Measurements from ENCODE around the gene PP2D1.

Gene PP2D1

GRCh38 chr3:20055020-20055775, 43.1 kb upstream of the PP2D1 start:
- no peak overlapping the region for H3K4me3 ChIP-seq (ENCODE audit: low read length)
- no peak for DNase-seq (ENCODE audit: low read depth)
- TF ChIP-seq CTCF (conservative IDR thresholded peaks at IDR 0.05; ENCODE audit: low read depth, low read length) = no peak

GRCh38 chr3:20054549-20054987, 42.5 kb upstream of the PP2D1 start:
- TF ChIP-seq CTCF (conservative IDR thresholded peaks at IDR 0.05; ENCODE audit: low read depth, low read length) = no peak
- DNase-seq (ENCODE audit: low read depth) = peak; percentile 82
- no peak overlapping the region for H3K4me3 ChIP-seq (ENCODE audit: low read length)

GRCh38 chr3:20052851-20053250, 40.8 kb upstream of the PP2D1 start:
- DNase-seq (ENCODE audit: low read depth) = no peak
- TF ChIP-seq CTCF (conservative IDR thresholded peaks at IDR 0.05; ENCODE audit: low read depth, low read length) = no peak
- H3K4me3 ChIP-seq (ENCODE audit: low read length) = no peak overlapping the region

- no peak for DNase-seq (ENCODE audit: low read depth)
- no peak for TF ChIP-seq CTCF (conservative IDR thresholded peaks at IDR 0.05; ENCODE audit: low read depth, low read length)
- H3K4me3 ChIP-seq (ENCODE audit: low read length) = no peak overlapping the region
These were observed 39.2 kb upstream of the PP2D1 start for GRCh38 chr3:20051123-20051806.

- no peak for TF ChIP-seq CTCF (conservative IDR thresholded peaks at IDR 0.05; ENCODE audit: low read depth, low read length)
- no peak for DNase-seq (ENCODE audit: low read depth)
These were observed 36.2 kb upstream of the PP2D1 start for GRCh38 chr3:20047976-20048883.

DNA sequence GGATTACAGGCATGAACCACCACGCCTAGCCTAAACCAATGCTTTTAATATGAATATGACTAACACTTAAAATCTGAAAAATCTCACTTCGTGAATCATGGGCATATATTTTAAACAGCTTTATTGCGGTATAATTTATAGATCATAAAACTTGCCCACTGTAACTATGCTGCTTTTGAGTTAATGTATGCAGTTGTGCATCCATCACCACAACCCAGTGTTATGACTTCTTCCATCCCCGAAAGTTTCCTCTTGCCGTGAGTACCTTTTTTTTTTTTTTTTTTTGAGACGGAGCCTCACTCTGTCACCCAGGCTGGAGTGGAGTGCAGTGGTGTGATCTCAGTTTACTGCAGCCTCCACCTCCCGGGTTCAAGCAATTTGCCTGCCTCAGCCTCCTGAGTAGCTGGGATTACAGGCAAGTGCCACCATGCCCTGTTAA, 35.3 kb upstream of the PP2D1 start:
- no peak overlapping the region for H3K4me3 ChIP-seq (ENCODE audit: low read length)
- TF ChIP-seq CTCF (conservative IDR thresholded peaks at IDR 0.05; ENCODE audit: low read depth, low read length) = no peak
- DNase-seq (ENCODE audit: low read depth) = no peak

More at GRCh38 chr3:20047976-20048883, 36.2 kb upstream of the PP2D1 start:
- H3K4me3 ChIP-seq (ENCODE audit: low read length) = no peak overlapping the region
